HepG2 (cell line): ENCODE data around the gene TNFRSF21. TPM values are rescaled to one million over a fixed set of nuclear protein-coding genes. Genes with fewer than 3 reads are reported as not detected.
A peak's percentile ranks its signal among the peaks of the same experiment; 100 is the strongest.
"Not testable (repeated sequence)": the region's sequence is repeated elsewhere in the genome, so short reads cannot be mapped to it uniquely, and the experiment has no call there.

Experiments
- ATAC-seq: fragments of 200-7000 bp; cut with Tn5 transposase; 3 replicates; pipeline ENCODE4 v1.9.1; 2020; ENCODE audit warnings: mild to moderate bottlenecking, moderate library complexity
- BruUV-seq: library from RNA; stranded (reverse); fragments of 400-500 nt; replicated peaks from 2 replicates; lab custom pipeline; 2021; lab: Mats Ljungman, UMichigan
- CTCF ChIA-PET: fragments of 300-600 bp; formaldehyde crosslinking; extraction: SDS; loops from one replicate; lab custom pipeline; 2021; ENCODE audit warnings: low total read pairs, inconsistent platforms, low intra/inter-chr PET ratio; lab: Yijun Ruan, JAX
- POLR2A ChIA-PET: fragments of 350-600 bp; sonication (Branson Sonifier 250); formaldehyde crosslinking; loops from one replicate; lab custom pipeline; 2020; ENCODE audit warnings: antibody characterized with exemption, inconsistent platforms; lab: Yijun Ruan, JAX
- DNase-seq: peaks from one replicate; pipeline ENCODE4 v3.0.0-alpha.2; 2015; ENCODE audit warnings: low spot score
- FAIRE-seq: peaks from 3 replicates; lab custom pipeline; 2011; peaks lifted over from hg19 to GRCh38; lab: Jason Lieb, UNC
- H2AFZ ChIP-seq: one replicate; pipeline ENCODE4 v1.6.1; 2011; ENCODE audit warnings: low read length, inconsistent platforms
- H3K27ac ChIP-seq: fragments of 300-600 bp; 3 replicates; pipeline ENCODE4 v1.8.0; 2011; ENCODE audit warnings: mixed run types, mild to moderate bottlenecking, mixed read lengths, low read length, inconsistent platforms; ENCODE audit not compliant: insufficient read depth; ENCODE audit errors: extremely low read length
- H3K27me3 ChIP-seq, 2 experiments: fragments of 200-600 bp in 1 of 2; 2 replicates in 1 of 2; 3 replicates in 1 of 2; pipeline versions ENCODE4 v1.6.0 to v1.8.0; 2011; ENCODE audit warnings: low read length in 2 of 2, mild to moderate bottlenecking in 2 of 2, moderate library complexity in 2 of 2, inconsistent platforms in 1 of 2; ENCODE audit not compliant: insufficient read depth in 2 of 2, control insufficient read depth in 1 of 2
- H3K36me3 ChIP-seq, 2 experiments: fragments of 200-600 bp in 1 of 2; replicated peaks in 1 of 2; 2 replicates in 1 of 2; 3 replicates in 1 of 2; pipeline versions ENCODE4 v1.5.1 to v1.8.0; 2011; ENCODE audit warnings: low read length in 2 of 2, inconsistent platforms in 1 of 2; ENCODE audit not compliant: insufficient read depth in 2 of 2, control insufficient read depth in 1 of 2
- H3K4me1 ChIP-seq: 2 replicates; pipeline ENCODE4 v1.5.1; 2012; ENCODE audit warnings: low read length, inconsistent platforms; ENCODE audit not compliant: insufficient read depth
- H3K4me2 ChIP-seq: 2 replicates; pipeline ENCODE4 v1.6.0; 2011; ENCODE audit warnings: low read depth, low read length, inconsistent platforms
- H3K4me3 ChIP-seq, 3 experiments: fragments of 200-600 bp in 1 of 3; sonication (generic), shearing (Covaris generic) in 1 of 3; replicated peaks in 1 of 3; 2 replicates each; pipeline ENCODE4 v1.5.1; 2011 to 2016; ENCODE audit warnings: low read length in 3 of 3, inconsistent platforms in 2 of 3, low read depth in 2 of 3, mild to moderate bottlenecking in 2 of 3, control low read depth in 1 of 3, mixed read lengths in 1 of 3; ENCODE audit not compliant: insufficient read depth in 1 of 3
- H3K79me2 ChIP-seq: one replicate; pipeline ENCODE4 v1.6.1; 2011; ENCODE audit warnings: low read length, inconsistent platforms; ENCODE audit not compliant: insufficient read depth
- H3K9ac ChIP-seq: 2 replicates; pipeline ENCODE4 v1.6.0; 2011; ENCODE audit warnings: mild to moderate bottlenecking, low read depth, low read length, inconsistent platforms; ENCODE audit not compliant: insufficient read depth
- H3K9me3 ChIP-seq: 2 replicates; pipeline ENCODE4 v1.5.1; 2012; ENCODE audit warnings: mild to moderate bottlenecking, low read length
- H4K20me1 ChIP-seq: 2 replicates; pipeline ENCODE4 v1.6.0; 2011; ENCODE audit warnings: inconsistent platforms, mild to moderate bottlenecking, low read length, moderate library complexity; ENCODE audit not compliant: insufficient read depth
- MAFF ChIP-seq: IDR thresholded peaks from 2 replicates; pipeline ENCODE4 v1.6.1; 2011; ENCODE audit warnings: low read depth, low read length, improper control_type of control experiment
- MAFK ChIP-seq, 2 experiments: IDR thresholded peaks in 1 of 2; conservative IDR thresholded peaks in 1 of 2; 2 replicates each; pipeline ENCODE4 v1.6.1; 2011; ENCODE audit warnings: improper control_type of control experiment in 2 of 2, low read length in 2 of 2
- U2AF1 ChIP-seq: fragments of 200-400 bp; formaldehyde crosslinking; optimal IDR thresholded peaks from 2 replicates; pipeline ENCODE3; 2017; ENCODE audit warnings: mild to moderate bottlenecking, low read depth, low read length
- ZNF383 ChIP-seq: sonication (generic); formaldehyde crosslinking; IDR thresholded peaks from 2 replicates; pipeline ENCODE4 v1.4.0; 2020; ENCODE audit warnings: missing genetic modification reagents, mild to moderate bottlenecking, borderline replicate concordance
- ZNF792 ChIP-seq: IDR thresholded peaks from 2 replicates; pipeline ENCODE4 v1.6.1; 2016
- WGBS: methylation state at CpG from one replicate; pipeline ENCODE4 v1.1.6; 2017; ENCODE audit warnings: low lambda C conversion rate; 5-methylcytosine and 5-hydroxymethylcytosine counted together
- in situ Hi-C: cut with HindIII; loops from 2 replicates; pipeline ENCODE4 v1.10.0; 2017; ENCODE audit warnings: low pct_unique_long_range_greater_than_20kb; ENCODE audit not compliant: extremely low pct_ligation_motif_present
- intact Hi-C: fragments of 100-400 bp; cut with micrococcal nuclease; formaldehyde crosslinking; loops from one replicate; pipeline ENCODE4 v1.10.0; 2022; ENCODE audit not compliant: unreplicated experiment
- polyA plus RNA-seq, 8 experiments: library from polyadenylated mRNA; depleted of rRNA in 3 of 8; stranded (reverse) in 7 of 8; unstranded in 1 of 8; fragments of >200 nt; fragmentation: Illumina TruSeq in 4 of 8; extraction: Trizol in 4 of 8; gene quantifications; 2 replicates each; pipeline versions ENCODE4 v1.2.1 to v1.2.3, GENCODE V29; 2011 to 2016; ENCODE audit warnings: low read depth in 4 of 8, missing spikeins in 1 of 8, mixed read lengths in 1 of 8; ENCODE audit not compliant: insufficient read depth in 1 of 8
- total RNA-seq, 5 experiments: library from RNA; depleted of rRNA; stranded (reverse); fragments of >200 nt; fragmentation: Illumina TruSeq; extraction: Trizol; gene quantifications; 2 replicates each; pipeline ENCODE4 v1.2.3, GENCODE V29; 2016; ENCODE audit warnings: low read depth in 1 of 5

Gene TNFRSF21
- total and polyA plus RNA-seq, 2 of the 13 experiments (the other 11 are each of a cell fraction or from before 2014, with no cell fraction given), result 24.8 to 46.3 TPM

- no peak overlapping the region for H3K4me2 ChIP-seq
- H3K4me3 ChIP-seq, result no peak overlapping the region
- no peak overlapping the region for H3K27ac ChIP-seq
- ATAC-seq, result no peak
- in situ Hi-C loops, result loop anchor here (25.0 kb wide), 1 partner anchor 456 kb away; no protein-coding TSS in a partner anchor
- ChIA-PET CTCF (no interaction called here), POLR2A (no interaction called here)
- H3K9ac ChIP-seq, result no peak overlapping the region
- no peak for DNase-seq
- H3K36me3 ChIP-seq, result no peaks in the 10 kb centered on the region
- no peaks in the 10 kb centered on the region for H3K79me2 ChIP-seq
- peak; percentile 40; the same call in 1 of the 2 replicates for TF ChIP-seq MAFF
- TF ChIP-seq MAFK (conservative IDR thresholded peaks at IDR 0.05 in 1 of 2, IDR thresholded peaks at IDR 0.05 in 1 of 2; ENCODE audit: low read length in 2 of 2), result peak; percentile 43 to 55; a peak in 3 of 4 replicates
- TF ChIP-seq ZNF792 (CRISPR knock-in tag), result peak; percentile 94
- no peak for TF ChIP-seq U2AF1
- no peak for TF ChIP-seq ZNF383 (CRISPR knock-in tag)
- TF ChIP-seq, all 625 proteins: peak for 3
- WGBS, result 24% methylated on average over 3 of the region's 3 CpGs
- H3K4me1 ChIP-seq, result peaks cover 17% of the 10 kb centered on the region
- H3K9me3 ChIP-seq, result no peaks in the 10 kb centered on the region
- intact Hi-C loops, result no loop called here
- no peak for FAIRE-seq
- peaks cover 0 to 17% of the 10 kb centered on the region in 2 experiments; a peak in 3 of 5 replicates for H3K27me3 ChIP-seq
- H4K20me1 ChIP-seq, result no peaks in the 10 kb centered on the region
- H2AFZ ChIP-seq, result no peak overlapping the region
- BruUV-seq, result no TSS peak
These were observed 8.7 kb upstream of the TNFRSF21 start for GRCh38 chr6:47318236-47318989.

GRCh38 chr6:47315181-47315580 lies 5.5 kb upstream of the TNFRSF21 start:
- H3K4me3 ChIP-seq, H3K9ac ChIP-seq, BruUV-seq, FAIRE-seq, intact Hi-C loops, H2AFZ ChIP-seq, H3K9me3 ChIP-seq, H3K79me2 ChIP-seq, ATAC-seq, CTCF ChIA-PET, H3K36me3 ChIP-seq, H3K27ac ChIP-seq, DNase-seq, H4K20me1 ChIP-seq, POLR2A ChIA-PET: not testable (repeated sequence)
- in situ Hi-C loops, result loop anchor here (25.0 kb wide), 1 partner anchor 453 kb away; no protein-coding TSS in a partner anchor
- peaks cover 0 to 23% of the 10 kb centered on the region in 2 experiments; a peak in 3 of 5 replicates for H3K27me3 ChIP-seq
- peaks cover 24% of the 10 kb centered on the region for H3K4me1 ChIP-seq
- H3K4me2 ChIP-seq, result peak overlapping the region; percentile 48
- 16% methylated on average over 7 of the region's 8 CpGs for WGBS
